SJCRH30 (cell line): ENCODE measurements around the gene RFX3. TPM values are rescaled to one million over a fixed set of nuclear protein-coding genes. Genes with fewer than 3 reads are reported as not detected.
"Not testable (repeated sequence)": the region's sequence is repeated elsewhere in the genome, so short reads cannot be mapped to it uniquely, and the experiment has no call there.

ENCODE experiments used
- DNase-seq, 2 experiments: peaks; one replicate each; pipeline ENCODE4 v3.0.0-alpha.2; 2015 to 2020
- H3K27ac ChIP-seq: fragments of 250-450 bp; sonication (Bioruptor Pico); 2 replicates; pipeline ENCODE4 v1.5.1; 2020; ENCODE audit warnings: mild to moderate bottlenecking, moderate library complexity
- H3K27me3 ChIP-seq: fragments of 250-450 bp; sonication (Bioruptor Pico); 2 replicates; pipeline ENCODE4 v1.5.1; 2020; ENCODE audit warnings: mild to moderate bottlenecking, moderate library complexity
- H3K36me3 ChIP-seq: fragments of 250-450 bp; sonication (Bioruptor Pico); 2 replicates; pipeline ENCODE4 v1.5.1; 2020; ENCODE audit warnings: mild to moderate bottlenecking, moderate library complexity
- H3K4me1 ChIP-seq: fragments of 250-450 bp; sonication (Bioruptor Pico); 2 replicates; pipeline ENCODE4 v1.5.1; 2020; ENCODE audit warnings: mild to moderate bottlenecking, moderate library complexity
- H3K4me3 ChIP-seq: fragments of 250-450 bp; sonication (Bioruptor Pico); 2 replicates; pipeline ENCODE4 v1.5.1; 2020; ENCODE audit warnings: mild to moderate bottlenecking, moderate library complexity
- H3K9me3 ChIP-seq: fragments of 250-450 bp; sonication (Bioruptor Pico); replicated peaks from 2 replicates; pipeline ENCODE4 v1.5.1; 2020; ENCODE audit warnings: mild to moderate bottlenecking, moderate library complexity
- total RNA-seq: library from RNA; depleted of rRNA; stranded (reverse); fragments of >200 nt; shearing (Covaris generic); gene quantifications from 2 replicates; pipeline ENCODE4 v1.2.3, GENCODE V29; 2014

Gene RFX3
- total RNA-seq, 1 experiment from 2014 or later, result 5.1 TPM

- H3K27ac ChIP-seq, H3K36me3 ChIP-seq, H3K27me3 ChIP-seq, H3K4me3 ChIP-seq, H3K9me3 ChIP-seq, H3K4me1 ChIP-seq, DNase-seq: not testable (repeated sequence)
Observed at GRCh38 chr9:3304388-3304787, 221.4 kb downstream of the RFX3 start.

GRCh38 chr9:3299872-3300271, 225.9 kb downstream of the RFX3 start:
- Histone ChIP-seq H3K27me3 (no peaks in the 10 kb centered on the region), H3K4me1 (no peaks in the 10 kb centered on the region), H3K4me3 (no peak overlapping the region), H3K9me3 (no peaks in the 10 kb centered on the region), H3K36me3 (no peaks in the 10 kb centered on the region), H3K27ac (no peak overlapping the region)
- no peak for DNase-seq

DNA sequence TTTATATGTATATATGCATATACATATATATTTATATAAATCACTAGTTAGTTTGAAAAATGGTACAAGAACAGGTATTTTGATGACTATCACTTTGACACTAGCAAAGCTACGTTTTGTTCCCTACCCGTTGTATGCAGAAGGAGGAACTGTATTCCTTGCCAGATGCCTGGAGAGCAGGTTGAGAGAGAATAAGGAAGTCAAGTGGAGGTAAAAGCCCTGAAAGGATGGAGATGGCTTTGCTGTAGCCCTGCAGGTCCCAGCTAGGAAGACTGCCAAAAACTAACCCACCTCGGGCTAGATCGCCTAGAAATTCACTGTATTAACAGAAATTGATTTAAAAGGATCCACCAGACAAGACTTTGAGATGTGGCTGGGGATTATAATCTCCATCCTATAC, 229.3 kb downstream of the RFX3 start:
- Histone ChIP-seq H3K27ac (no peak overlapping the region), H3K36me3 (no peaks in the 10 kb centered on the region), H3K4me1 (no peaks in the 10 kb centered on the region), H3K4me3 (no peak overlapping the region), H3K27me3 (no peaks in the 10 kb centered on the region), H3K9me3 (no peaks in the 10 kb centered on the region)
- no peak for DNase-seq

DNA sequence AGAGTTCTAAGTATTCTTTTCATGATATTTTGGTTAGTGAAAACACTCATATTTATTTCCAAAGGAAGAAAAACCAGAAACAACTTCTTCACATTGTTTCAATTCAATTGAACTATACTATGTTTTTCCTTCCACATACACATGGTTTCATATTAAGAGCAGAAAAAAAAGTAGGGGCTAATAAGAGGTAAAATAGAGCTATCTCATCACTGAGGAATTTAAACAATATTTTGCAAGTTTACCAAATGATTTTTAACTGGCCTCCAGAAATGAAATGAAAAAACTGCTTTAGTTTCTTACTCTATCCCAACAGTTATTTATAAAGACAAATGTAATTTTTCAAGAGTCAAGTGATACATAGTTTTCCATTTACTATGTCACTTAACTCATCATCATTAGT, 233.5 kb downstream of the RFX3 start:
- Histone ChIP-seq H3K27ac (no peak overlapping the region), H3K36me3 (no peaks in the 10 kb centered on the region), H3K9me3 (no peaks in the 10 kb centered on the region), H3K4me1 (no peaks in the 10 kb centered on the region), H3K4me3 (no peak overlapping the region), H3K27me3 (no peaks in the 10 kb centered on the region)
- no peak for DNase-seq

- no peak for DNase-seq
- H3K9me3 ChIP-seq, result no peaks in the 10 kb centered on the region
- H3K36me3 ChIP-seq, result no peaks in the 10 kb centered on the region
- H3K4me3 ChIP-seq, result no peak overlapping the region
- no peaks in the 10 kb centered on the region for H3K4me1 ChIP-seq
- H3K27ac ChIP-seq, result no peak overlapping the region
- H3K27me3 ChIP-seq, result no peaks in the 10 kb centered on the region
Observed at GRCh38 chr9:3290231-3290840, 235.5 kb downstream of the RFX3 start.

GRCh38 chr9:3288686-3289085, 237.1 kb downstream of the RFX3 start:
- Histone ChIP-seq H3K4me3 (no peak overlapping the region), H3K36me3 (no peaks in the 10 kb centered on the region), H3K4me1 (no peaks in the 10 kb centered on the region), H3K27me3 (no peaks in the 10 kb centered on the region), H3K27ac (no peak overlapping the region), H3K9me3 (no peaks in the 10 kb centered on the region)
- no peak for DNase-seq

DNA sequence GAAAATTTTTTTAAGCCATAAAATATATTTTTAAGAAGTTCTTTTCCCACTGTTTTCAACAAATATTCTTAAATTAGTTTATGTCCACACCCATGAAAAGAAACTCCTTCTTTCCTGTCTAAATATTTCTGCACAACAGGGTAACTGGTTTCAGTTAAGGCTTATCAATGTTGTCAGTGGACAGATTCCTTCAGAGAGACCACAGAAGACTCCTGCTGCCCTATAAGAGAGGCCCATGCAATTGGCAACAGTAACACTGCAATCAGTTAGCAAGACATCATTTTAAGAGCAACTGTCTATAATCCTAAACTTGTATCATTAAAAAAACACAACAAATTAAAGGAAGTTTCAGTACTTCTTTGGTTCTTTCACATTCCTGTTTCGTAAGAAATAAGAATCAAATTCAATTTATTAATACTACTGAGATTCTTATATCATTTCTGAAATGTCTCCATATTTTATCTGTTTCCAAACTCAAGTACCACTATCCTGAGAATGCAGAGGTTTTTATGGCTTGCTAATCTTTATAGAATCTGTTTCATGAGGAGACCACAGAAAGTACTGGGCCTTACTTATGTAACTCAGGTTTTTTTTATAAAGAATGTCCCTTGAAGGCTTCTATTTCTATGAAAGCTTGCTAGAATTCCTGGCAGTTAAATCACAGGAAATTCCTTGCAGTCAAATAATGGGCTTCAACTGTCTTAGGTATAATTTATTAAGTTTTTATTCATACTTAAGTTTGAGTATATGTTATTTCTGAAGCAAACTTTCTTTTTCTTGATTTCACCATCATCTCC, 240.2 kb downstream of the RFX3 start:
- Histone ChIP-seq H3K27me3 (no peaks in the 10 kb centered on the region), H3K4me3 (no peak overlapping the region), H3K9me3 (no peaks in the 10 kb centered on the region), H3K4me1 (no peaks in the 10 kb centered on the region), H3K27ac (no peak overlapping the region), H3K36me3 (no peaks in the 10 kb centered on the region; the same call in 1 of the 2 replicates)
- no peak for DNase-seq

DNA sequence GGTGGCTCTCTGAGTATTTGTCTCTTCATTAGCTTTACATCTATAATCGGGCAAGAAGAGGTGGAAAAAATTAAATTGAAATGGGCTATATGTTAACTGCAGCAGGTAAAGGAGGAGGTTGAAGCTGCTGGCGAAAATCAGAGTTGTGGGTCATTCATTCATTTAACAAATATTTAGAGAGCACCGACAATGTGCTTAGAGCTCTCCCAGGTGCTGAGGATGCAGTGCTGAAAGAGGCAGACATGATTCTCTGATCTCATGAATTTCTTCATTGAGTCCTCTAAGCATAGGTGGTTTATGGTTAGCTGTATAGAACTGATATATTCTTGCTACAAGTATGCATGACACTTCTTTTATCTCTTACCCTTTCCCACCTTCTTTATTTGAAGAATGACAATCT, 243.4 kb downstream of the RFX3 start:
- Histone ChIP-seq H3K27ac (no peak overlapping the region), H3K36me3 (no peaks in the 10 kb centered on the region; the same call in 1 of the 2 replicates), H3K4me3 (no peak overlapping the region), H3K9me3 (no peaks in the 10 kb centered on the region), H3K27me3 (no peaks in the 10 kb centered on the region), H3K4me1 (no peaks in the 10 kb centered on the region)
- no peak for DNase-seq

DNA sequence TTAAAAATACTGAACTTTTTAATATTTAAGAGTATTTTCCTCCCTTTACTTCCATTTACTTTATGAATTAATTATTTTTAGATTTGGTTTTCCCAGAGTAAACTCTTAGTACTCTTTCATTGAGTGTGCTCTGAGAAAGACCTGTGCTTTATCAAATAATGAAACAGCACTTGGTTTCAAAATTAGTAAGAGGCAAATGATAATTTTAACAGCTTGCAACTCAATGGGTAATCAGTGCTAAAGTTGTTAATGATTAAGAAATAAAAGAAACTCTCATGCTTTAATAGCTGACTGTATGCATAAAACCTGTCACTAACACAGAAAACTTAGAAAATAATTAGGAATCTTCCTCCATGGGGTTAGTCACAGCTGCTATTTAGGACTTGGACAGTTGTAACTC, 244.4 kb downstream of the RFX3 start:
- no peaks in the 10 kb centered on the region for H3K27me3 ChIP-seq
- H3K27ac ChIP-seq, result no peak overlapping the region
- H3K4me3 ChIP-seq, result no peak overlapping the region
- no peak for DNase-seq
- H3K36me3 ChIP-seq, result no peaks in the 10 kb centered on the region; the same call in 1 of the 2 replicates
- no peaks in the 10 kb centered on the region for H3K9me3 ChIP-seq
- no peaks in the 10 kb centered on the region for H3K4me1 ChIP-seq

GRCh38 chr9:3277200-3277599, 248.6 kb downstream of the RFX3 start:
- Histone ChIP-seq H3K9me3 (no peaks in the 10 kb centered on the region), H3K36me3 (no peaks in the 10 kb centered on the region)

DNA sequence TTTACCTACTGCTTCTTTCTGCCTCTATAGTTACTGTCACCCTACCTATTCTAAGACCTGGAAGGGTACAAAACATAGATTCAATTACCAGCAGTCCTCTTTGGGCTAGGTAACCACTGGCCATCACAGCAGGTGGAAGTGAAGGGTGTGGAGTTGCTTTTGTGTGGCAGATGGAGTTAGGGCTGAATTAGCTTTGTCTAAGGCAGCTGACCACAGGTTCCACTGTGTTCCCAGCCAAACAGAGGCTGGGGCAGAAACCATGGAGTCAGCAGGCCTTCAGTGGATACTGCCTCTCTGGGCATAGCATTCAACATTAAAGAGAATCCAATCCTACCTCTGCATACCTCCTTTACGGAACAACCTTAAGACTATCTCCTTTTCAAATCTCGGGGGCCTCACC, 254.2 kb downstream of the RFX3 start:
- Histone ChIP-seq H3K27ac (no peak overlapping the region), H3K4me3 (no peak overlapping the region), H3K27me3 (no peaks in the 10 kb centered on the region), H3K36me3 (no peaks in the 10 kb centered on the region), H3K9me3 (no peaks in the 10 kb centered on the region), H3K4me1 (no peaks in the 10 kb centered on the region)
- DNase-seq, result no peak

More at GRCh38 chr9:3277200-3277599, 248.6 kb downstream of the RFX3 start:
- Histone ChIP-seq H3K4me1 (no peaks in the 10 kb centered on the region), H3K27ac (no peak overlapping the region), H3K27me3 (no peaks in the 10 kb centered on the region), H3K4me3 (no peak overlapping the region)
- DNase-seq, result peak in 1 of 2 experiments; percentile 18

DNA sequence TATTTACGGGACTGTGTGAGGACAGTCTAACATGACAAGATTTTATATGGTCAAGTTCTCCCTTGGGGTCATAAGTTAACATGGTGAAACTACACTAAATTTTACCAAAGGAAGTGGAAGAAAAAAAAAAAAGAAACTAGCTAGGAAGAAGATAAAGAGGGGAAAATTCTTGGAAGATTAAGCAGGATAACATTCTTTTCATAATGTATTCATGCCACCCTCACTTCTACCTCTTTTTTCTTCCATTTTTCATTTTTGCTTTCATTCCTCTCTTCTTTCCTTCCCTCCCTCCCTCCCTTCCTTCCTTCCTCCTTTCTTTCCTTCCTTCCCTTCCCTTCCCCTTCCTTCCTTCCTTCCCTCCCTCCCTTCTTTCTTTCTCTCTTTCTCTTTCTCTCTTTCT, 254.6 kb downstream of the RFX3 start:
- Histone ChIP-seq H3K4me1 (no peaks in the 10 kb centered on the region), H3K36me3 (no peaks in the 10 kb centered on the region), H3K9me3 (no peaks in the 10 kb centered on the region), H3K27me3 (no peaks in the 10 kb centered on the region), H3K4me3 (no peak overlapping the region), H3K27ac (no peak overlapping the region)
- DNase-seq, result no peak

DNA sequence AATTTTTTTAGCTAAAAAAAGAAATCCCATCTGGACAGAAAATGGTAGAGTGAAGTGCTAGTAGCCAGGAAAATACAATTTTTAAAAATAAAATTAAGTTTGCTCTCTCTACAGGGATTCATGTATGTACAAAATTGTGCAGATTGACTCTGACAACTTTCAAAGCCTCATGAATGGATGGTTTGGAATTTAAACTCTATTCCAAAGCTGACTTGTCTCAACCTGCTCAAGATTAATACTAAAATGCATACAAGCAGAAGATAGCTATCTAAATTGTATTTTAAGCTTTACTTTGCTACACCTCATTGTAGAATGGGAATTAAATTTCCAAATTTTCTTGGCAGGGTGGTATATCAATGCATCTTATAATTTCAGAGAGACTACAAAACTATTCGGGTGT, 257.6 kb downstream of the RFX3 start:
- no peak for DNase-seq
- H3K4me3 ChIP-seq, result no peak overlapping the region
- no peaks in the 10 kb centered on the region for H3K9me3 ChIP-seq
- no peaks in the 10 kb centered on the region for H3K4me1 ChIP-seq
- H3K27me3 ChIP-seq, result no peaks in the 10 kb centered on the region
- no peak overlapping the region for H3K27ac ChIP-seq
- H3K36me3 ChIP-seq, result no peaks in the 10 kb centered on the region

- Histone ChIP-seq H3K27ac (no peak overlapping the region), H3K9me3 (no peaks in the 10 kb centered on the region), H3K27me3 (no peaks in the 10 kb centered on the region), H3K36me3 (no peaks in the 10 kb centered on the region), H3K4me1 (no peaks in the 10 kb centered on the region), H3K4me3 (no peak overlapping the region)
- no peak for DNase-seq
Observed at GRCh38 chr9:3263698-3264097, 262.1 kb downstream of the RFX3 start.

DNA sequence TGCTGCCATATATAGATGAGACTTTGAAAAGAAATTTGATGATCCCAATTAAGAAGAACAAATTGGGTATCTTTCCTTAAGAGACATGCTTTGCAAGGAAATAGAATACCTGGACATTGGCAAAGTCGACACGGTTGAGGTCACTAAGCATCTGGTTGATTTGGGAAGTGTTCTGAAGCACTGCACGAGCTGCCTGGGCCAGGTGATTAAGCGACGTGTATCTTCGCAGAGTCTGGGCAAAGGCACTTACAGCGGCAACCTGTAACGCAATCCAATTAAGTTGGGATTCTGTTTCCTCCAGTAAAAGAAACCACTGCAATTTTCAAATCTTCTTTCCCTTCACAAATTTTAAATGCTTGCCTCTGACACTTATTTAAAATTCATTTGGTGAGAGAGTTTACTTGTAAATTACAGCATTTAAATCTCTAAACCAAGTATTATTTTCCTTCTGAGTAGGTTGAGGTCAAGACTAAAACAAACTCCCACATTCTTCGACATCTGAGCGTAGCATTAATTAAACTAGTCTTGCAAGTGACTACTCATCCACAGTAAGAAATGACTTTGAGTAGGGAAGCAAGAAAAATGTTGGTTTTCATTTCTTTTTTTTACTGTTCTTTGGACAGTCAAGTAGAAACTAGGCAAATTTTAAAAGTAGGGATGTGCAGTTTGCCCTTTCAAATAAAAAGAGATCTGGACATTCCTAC, 262.8 kb downstream of the RFX3 start:
- Histone ChIP-seq H3K27me3 (no peaks in the 10 kb centered on the region), H3K4me3 (no peak overlapping the region), H3K4me1 (no peaks in the 10 kb centered on the region), H3K27ac (no peak overlapping the region), H3K9me3 (no peaks in the 10 kb centered on the region), H3K36me3 (no peaks in the 10 kb centered on the region)
- DNase-seq, result no peak
